Measurements from ENCODE around the gene DGCR8. TPM values are rescaled to one million over a fixed set of nuclear protein-coding genes. Genes with fewer than 3 reads are reported as not detected.
A peak's percentile ranks its signal among the peaks of the same experiment; 100 is the strongest.

The DGCR8 gene
- total RNA-seq, 1 donor from 2014 or later, result 23.2 TPM

DNA sequence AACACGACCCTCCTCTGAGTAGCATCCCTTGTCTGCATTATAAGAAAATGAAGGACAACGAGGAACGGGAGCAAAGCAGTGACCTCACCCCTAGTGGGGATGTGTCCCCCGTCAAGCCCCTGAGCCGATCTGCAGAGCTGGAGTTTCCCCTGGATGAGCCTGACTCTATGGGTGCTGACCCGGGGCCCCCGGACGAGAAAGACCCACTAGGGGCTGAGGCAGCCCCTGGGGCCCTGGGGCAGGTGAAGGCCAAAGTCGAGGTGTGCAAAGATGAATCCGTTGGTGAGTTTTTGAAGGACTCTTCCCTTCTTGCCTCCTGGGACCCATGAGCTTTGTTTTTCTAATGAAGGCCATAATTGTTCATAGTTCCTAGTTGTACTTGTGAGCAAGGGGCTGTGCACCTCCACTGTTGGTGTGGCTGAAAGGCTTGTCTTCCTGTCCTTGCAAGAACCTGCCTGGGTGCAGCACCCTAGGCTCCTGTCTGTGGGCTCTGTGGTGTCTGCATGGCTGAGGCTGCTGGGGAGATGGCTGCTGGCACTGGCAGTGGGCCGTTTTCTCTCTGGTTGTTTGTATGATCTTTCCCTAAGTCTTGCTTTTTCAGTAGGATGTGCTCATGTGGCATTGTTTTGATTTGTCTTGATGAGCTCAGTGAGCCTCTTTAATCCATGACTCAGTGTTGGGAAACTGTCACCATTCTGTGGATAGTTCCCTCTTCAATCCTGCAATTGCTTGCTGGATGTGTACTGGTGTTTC, 10.1 kb downstream of the DGCR8 start:
- DNase-seq (ENCODE audit: low read depth in 2 of 2), result peak in 1 of 2 donors; percentile 28

DNA sequence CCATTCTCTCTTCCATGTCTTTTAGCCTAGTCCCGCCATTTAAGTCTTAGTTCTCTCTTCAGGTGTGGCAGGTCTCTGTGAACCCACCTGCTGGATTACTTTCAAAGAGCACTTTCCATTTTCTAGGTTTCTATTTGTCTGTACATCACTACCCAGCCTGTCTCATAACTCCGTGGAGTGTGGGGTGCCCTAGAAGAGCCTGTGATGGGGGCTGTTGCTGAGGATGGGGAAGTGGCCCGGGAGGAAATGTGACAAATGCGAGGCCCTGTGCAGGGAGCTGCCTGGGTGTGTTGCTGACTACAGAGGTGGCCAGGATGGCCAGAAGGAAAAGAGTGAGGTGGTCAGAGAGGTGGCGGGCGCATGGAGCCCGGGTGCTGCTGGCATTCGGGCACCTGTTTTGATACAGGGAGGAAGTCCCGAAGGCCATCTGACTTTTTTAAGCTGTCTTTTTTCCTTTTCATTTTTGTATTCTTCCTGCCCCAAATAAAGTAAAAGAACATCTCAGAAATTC, 10.7 kb downstream of the DGCR8 start:
- DNase-seq (ENCODE audit: low read depth in 2 of 2), result no peak

DNA sequence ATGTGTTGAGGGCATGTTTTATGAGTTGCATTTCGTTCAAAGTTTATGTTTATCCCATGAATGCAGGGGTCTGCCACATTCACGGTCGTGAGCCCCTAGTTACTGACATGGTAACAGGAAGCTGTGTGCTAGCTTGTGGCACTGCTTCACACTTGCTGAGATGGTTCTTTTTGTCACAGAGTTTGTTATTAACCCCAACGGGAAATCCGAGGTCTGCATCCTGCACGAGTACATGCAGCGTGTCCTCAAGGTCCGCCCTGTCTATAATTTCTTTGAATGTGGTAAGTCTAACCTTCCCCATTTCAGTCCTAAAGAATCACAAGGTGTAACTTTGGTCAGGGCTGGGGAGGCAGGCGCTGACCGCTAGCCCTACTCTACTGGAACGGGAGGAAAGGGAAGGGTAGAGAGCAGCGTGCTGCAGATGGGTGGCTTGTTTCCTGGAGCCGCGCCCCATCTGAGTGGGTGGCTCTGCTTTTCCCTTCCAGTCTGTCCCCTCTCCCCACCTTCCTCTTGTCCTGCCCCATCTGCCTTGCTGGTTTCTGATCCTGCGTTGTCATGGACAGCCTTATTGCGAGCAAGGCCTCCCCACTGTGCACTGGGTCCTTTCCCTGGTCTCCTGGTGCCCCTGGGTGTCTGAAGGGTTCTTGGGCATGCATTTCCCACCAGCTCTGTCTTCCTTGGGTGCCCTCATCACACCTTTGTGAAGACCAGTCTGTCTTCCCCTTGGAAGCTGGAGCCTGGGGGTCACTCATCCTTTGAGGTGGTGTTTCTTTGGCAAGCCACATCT, 11.8 kb downstream of the DGCR8 start:
- DNase-seq (ENCODE audit: low read depth in 2 of 2), result no peak

DNA sequence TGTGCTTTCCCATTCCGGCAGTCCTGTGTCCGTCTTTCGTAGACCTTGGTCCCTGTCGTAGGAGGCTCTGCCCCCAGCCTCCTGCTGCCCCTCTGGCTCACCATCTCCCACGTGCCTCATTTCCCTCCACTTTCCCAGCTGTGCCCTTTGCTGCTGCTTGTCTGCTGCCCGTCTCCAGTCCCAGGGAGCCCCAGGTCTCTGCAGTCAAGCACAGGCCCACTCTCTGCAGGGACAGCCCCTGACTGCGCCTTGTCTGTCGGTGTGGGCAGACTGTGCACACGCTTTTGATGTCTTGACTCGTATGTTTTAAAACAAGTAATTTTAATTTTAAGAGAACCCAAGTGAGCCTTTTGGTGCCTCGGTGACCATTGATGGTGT, 12.4 kb downstream of the DGCR8 start:
- no peak for DNase-seq (ENCODE audit: low read depth in 2 of 2)

GRCh38 chr22:20093418-20094196, 13.6 kb downstream of the DGCR8 start:
- DNase-seq (ENCODE audit: low read depth in 2 of 2), result no peak

GRCh38 chr22:20094197-20094807, 14.3 kb downstream of the DGCR8 start:
- DNase-seq (ENCODE audit: low read depth in 2 of 2), result no peak

GRCh38 chr22:20095521-20095920, 15.5 kb downstream of the DGCR8 start:
- DNase-seq (ENCODE audit: low read depth in 2 of 2), result no peak

- DNase-seq (ENCODE audit: low read depth in 2 of 2), result no peak
These were observed 16.8 kb downstream of the DGCR8 start for GRCh38 chr22:20096574-20097420.

DNA sequence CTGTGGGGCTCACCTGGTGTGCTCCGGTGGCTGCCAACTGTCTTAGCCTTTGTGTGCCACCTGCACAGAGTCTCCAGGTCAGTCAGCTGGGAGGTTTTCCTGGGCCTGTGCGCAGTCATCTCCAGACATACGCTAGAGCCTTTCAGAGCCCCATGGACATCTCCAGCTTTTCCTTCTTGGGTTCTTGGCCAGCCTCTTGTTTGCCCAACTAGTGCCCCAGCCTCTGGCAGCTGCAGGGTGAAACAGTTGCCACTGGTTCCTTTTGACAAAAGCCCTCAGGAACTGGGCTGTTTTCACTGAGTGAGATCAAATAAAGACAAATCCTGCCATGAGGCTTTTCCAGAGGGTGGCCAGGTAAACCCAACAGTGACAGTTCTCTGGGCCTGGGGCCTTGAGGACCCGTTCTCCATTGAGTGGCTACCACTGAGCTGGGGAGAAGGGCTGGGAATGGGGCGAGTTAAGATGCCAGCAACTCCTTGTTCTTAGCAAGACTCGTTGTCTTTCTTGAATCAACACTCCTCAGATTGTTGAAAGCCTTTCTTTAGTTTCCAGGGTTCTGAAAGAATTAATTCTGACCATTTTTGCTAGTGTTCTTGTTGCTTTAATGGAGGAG, 19.2 kb downstream of the DGCR8 start:
- no peak for DNase-seq (ENCODE audit: low read depth in 2 of 2)

DNA sequence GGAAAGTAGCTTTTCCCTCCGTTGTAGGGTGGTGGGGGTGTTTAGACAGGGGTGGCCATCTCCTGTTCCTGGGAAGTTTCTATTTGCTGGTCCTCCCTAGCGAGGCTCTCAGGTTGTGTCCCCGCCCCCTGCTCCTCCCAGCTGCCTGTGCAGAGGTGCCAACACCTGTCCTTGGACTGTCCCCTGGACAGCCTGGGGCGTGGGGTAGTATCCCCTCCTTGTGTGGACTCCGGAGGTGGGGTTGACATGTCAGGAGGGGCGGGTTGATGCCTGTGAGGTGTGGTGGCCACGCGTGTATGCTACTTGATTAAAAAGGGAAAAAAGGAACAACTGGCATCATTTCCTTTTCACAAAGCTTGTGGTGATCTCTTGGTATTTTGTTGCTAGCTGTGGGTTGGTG, 21.6 kb downstream of the DGCR8 start:
- no peak for DNase-seq (ENCODE audit: low read depth in 2 of 2)

DNA sequence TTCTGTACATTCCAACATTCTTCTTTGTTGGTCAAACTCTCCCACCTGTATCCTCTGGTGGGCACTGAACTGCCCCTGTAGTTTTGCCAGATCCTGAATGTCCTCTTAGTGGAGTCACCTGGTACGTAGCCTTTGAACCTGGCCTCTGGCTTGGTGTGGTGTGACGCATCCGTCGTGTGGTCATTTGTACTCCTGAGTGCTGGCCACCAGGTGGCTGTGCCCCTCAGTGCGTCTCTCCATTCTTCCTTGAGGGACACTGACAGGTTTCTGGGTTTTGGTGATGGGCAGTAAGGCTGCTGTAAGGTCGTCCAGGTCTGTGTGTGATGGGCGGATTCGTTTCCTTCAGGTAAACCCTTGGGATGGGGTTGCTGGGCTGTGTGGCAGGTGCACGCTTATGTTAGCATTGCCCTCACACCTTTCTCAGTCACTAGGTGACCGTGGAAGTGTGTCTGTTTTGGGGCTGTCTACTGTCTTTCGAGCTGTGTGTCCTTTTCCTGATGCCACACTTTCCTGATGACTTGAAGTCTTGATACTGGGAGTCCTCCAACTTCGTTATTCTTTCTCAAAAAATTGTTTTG, 22.3 kb downstream of the DGCR8 start:
- no peak for DNase-seq (ENCODE audit: low read depth in 2 of 2)

DNA sequence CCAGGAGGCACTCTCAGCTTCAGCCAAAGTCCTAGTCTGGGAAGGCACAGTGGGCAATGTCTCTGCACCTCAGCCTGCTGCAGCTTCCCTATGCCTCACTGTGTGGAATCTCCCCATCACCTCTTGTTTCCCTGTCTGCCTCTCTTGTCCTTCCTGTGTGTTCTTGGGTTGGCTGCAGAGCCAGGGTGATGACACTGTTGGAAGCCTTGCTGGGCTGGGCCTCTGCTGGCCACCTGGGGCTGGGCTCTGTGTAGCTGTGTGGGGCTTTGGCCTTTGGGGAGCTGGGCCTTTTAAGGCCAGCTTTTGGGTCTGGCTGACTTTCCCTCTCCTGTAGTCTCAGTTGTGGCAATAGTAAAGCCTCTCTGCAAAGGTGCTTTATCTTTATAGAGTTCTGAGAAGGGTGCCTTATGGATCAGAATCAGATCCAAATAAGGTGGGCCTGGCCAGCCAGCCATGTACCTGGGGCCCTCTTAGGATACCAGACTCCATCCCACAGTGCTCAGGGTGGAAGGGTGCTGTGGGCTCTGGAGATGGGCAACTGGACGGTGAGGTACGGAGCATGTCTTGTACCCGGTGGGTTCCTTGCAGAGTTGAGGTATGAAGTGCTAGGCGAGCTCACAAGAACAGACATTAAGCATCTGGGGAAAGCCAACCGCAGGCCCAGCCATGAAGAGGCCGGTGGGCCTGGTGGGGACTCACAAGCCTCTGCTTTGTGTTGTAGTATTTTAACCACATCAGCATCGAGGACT, 25.6 kb downstream of the DGCR8 start:
- DNase-seq (ENCODE audit: low read depth in 2 of 2), result no peak

DNA sequence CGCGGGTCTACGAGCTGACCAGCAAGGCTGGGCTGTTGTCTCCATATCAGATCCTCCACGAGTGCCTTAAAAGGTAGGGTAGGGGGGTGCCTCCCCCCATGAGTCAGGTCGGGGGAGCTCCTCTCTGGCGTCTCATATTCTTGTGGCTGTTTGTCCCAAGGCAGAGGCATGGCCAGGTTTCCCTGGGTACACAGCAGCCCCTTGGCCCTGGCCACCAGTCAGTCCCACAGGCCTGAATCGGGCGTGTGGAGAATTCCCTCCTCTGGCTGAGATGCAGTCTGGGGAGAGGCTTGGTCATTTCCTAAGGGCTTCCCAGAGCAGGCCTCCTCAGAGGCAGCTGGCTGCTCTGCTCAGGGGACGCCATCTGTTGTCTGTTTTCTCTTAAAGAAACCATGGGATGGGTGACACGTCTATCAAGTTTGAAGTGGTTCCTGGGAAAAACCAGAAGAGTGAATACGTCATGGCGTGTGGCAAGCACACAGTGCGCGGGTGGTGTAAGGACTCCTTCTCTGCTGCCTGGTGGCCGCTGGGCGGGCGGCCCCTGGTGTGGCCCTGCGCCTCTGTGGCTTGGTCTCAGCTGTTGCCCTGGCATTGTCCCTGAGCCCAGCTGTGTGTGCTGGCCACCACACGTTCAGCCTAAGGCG, 26.3 kb downstream of the DGCR8 start:
- no peak for DNase-seq (ENCODE audit: low read depth in 2 of 2)

GRCh38 chr22:20106849-20107237, 26.8 kb downstream of the DGCR8 start:
- DNase-seq (ENCODE audit: low read depth in 2 of 2), result no peak

DNA sequence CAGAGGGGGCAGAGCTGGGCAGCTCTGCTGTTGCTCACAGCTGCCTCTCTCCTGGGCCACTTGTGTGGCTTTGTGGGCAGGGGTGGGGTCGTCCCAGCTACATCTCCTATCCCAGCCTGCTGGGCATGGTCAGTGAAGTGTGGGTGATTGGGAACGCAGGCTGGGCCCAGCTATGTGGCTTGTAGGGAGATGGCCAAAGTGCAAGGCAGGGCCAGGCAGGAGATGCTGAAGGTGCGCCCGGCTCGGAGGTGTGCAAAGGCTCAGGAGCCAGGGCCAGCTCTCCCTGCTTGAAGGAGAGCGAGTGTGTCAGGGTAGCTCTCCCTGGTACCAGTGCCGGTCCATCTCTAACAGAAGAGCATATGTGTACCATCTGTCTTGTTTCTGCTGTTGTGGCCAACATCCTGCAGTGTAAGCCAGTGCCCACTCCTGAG, 27.4 kb downstream of the DGCR8 start:
- DNase-seq (ENCODE audit: low read depth in 2 of 2), result no peak

- no peak for DNase-seq (ENCODE audit: low read depth in 2 of 2)
These were observed 28.1 kb downstream of the DGCR8 start for GRCh38 chr22:20107951-20108756.

GRCh38 chr22:20108757-20109230, 28.8 kb downstream of the DGCR8 start:
- DNase-seq (ENCODE audit: low read depth in 2 of 2), result no peak
